Endothelial cell of umbilical vein (primary cell): Measurements from ENCODE around the gene OLFM2.

Source experiments
- EZH2 ChIP-seq: IDR thresholded peaks from 2 replicates; pipeline ENCODE4 v1.6.1; 2012; ENCODE audit warnings: borderline replicate concordance, low read depth, mild to moderate bottlenecking, moderate library complexity, low read length, inconsistent platforms; ENCODE audit not compliant: severe bottlenecking
- GATA2 ChIP-seq: IDR thresholded peaks from 2 replicates; pipeline ENCODE4 v1.7.0; 2011; ENCODE audit warnings: low read depth, mild to moderate bottlenecking, moderate library complexity, mixed read lengths, low read length; ENCODE audit not compliant: insufficient read length, insufficient read depth
- MYC ChIP-seq: IDR thresholded peaks from one replicate; pipeline ENCODE4 v1.6.1; 2011; ENCODE audit warnings: mild to moderate bottlenecking, low read depth, low read length
- POLR2A ChIP-seq: IDR thresholded peaks from 2 replicates; pipeline ENCODE4 v1.6.1; 2012; ENCODE audit warnings: low read depth, mild to moderate bottlenecking, control low read depth, low read length
- POLR2AphosphoS5 ChIP-seq: IDR thresholded peaks from 2 replicates; pipeline ENCODE4 v1.6.1; 2012; ENCODE audit warnings: low read depth, mild to moderate bottlenecking, control low read depth, low read length, moderate library complexity; ENCODE audit not compliant: insufficient read depth
- TF ChIP-seq, protein P1 (sequence below), 2 donors: IDR thresholded peaks; 1 replicate in 1 of 2; 2 replicates in 1 of 2; pipeline ENCODE4 v1.5.1; 2011; ENCODE audit warnings: low read length in 2 of 2, mild to moderate bottlenecking in 2 of 2, moderate library complexity in 2 of 2, control low read depth in 1 of 2, inconsistent platforms in 1 of 2, low read depth in 1 of 2; ENCODE audit not compliant: insufficient read depth in 1 of 2; ENCODE audit errors: extremely low read depth in 1 of 2
- TF ChIP-seq, protein P2 (sequence below): IDR thresholded peaks from 2 replicates; pipeline ENCODE4 v1.6.1; 2011; ENCODE audit not compliant: insufficient read depth, insufficient read length

DNA sequence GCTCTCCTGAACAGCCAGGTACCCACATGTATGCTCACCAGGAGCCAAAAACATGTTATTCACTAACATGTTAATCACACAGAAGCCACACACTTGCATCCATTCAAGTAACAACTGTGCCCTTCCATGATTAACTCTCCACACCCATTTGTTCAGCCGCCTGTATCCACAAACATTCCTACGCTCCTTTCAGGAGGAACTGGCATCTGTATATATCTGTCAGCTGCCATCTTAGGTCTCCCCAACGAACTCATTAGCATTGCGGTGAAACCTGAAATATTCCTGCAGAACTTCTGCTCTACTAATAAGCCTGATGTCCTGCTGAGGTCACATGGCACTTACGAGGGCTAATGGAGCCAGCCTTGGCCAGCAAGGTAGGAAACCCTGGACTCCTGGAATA is 33.0 kb downstream of the OLFM2 start:
- TF ChIP-seq POLR2AphosphoS5 (no peak), EZH2 (no peak), MYC (no peak), POLR2A (no peak), GATA2 (no peak)
- TF ChIP-seq, protein P1, sequence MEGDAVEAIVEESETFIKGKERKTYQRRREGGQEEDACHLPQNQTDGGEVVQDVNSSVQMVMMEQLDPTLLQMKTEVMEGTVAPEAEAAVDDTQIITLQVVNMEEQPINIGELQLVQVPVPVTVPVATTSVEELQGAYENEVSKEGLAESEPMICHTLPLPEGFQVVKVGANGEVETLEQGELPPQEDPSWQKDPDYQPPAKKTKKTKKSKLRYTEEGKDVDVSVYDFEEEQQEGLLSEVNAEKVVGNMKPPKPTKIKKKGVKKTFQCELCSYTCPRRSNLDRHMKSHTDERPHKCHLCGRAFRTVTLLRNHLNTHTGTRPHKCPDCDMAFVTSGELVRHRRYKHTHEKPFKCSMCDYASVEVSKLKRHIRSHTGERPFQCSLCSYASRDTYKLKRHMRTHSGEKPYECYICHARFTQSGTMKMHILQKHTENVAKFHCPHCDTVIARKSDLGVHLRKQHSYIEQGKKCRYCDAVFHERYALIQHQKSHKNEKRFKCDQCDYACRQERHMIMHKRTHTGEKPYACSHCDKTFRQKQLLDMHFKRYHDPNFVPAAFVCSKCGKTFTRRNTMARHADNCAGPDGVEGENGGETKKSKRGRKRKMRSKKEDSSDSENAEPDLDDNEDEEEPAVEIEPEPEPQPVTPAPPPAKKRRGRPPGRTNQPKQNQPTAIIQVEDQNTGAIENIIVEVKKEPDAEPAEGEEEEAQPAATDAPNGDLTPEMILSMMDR (IDR thresholded peaks at IDR 0.05; ENCODE audit: extremely low read depth in 1 of 2, insufficient read depth in 1 of 2, low read depth in 1 of 2, low read length in 2 of 2), result no peak
- TF ChIP-seq, protein P2, sequence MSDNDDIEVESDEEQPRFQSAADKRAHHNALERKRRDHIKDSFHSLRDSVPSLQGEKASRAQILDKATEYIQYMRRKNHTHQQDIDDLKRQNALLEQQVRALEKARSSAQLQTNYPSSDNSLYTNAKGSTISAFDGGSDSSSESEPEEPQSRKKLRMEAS, result no peak
